Ovary (tissue), 3 donors: ENCODE results near the gene MGAT4B.

Source experiments
- CTCF ChIP-seq, 3 donors: fragments of 450-650 bp in 2 of 3; fragments of 200-600 bp in 1 of 3; IDR thresholded peaks; one replicate each; pipeline versions ENCODE4 v1.5.1 to v1.8.0; 2016 to 2022; ENCODE audit warnings: antibody characterized with exemption in 3 of 3, mild to moderate bottlenecking in 1 of 3
- EP300 ChIP-seq: sonication (generic); formaldehyde crosslinking; IDR thresholded peaks from one replicate; pipeline ENCODE4 v1.6.1; 2017; ENCODE audit warnings: antibody characterized with exemption
- POLR2A ChIP-seq: fragments of 450-650 bp; IDR thresholded peaks from one replicate; pipeline ENCODE4 v1.6.1; 2017; ENCODE audit warnings: antibody characterized with exemption, mild to moderate bottlenecking, moderate library complexity
- donor health status: DM: no; HTN: no; CAD: no.

GRCh38 chr5:179832039-179832745 is 25.5 kb upstream of the MGAT4B start:
- TF ChIP-seq CTCF (IDR thresholded peaks at IDR 0.05) (no peak), POLR2A (no peak), EP300 (no peak)
